Keratinocyte (primary cell): ENCODE data around the gene ST8SIA6.

Experiments used
- EZH2 ChIP-seq: IDR thresholded peaks from one replicate; pipeline ENCODE4 v1.6.1; 2012; ENCODE audit warnings: inconsistent platforms, mild to moderate bottlenecking, low read length, moderate library complexity
- TF ChIP-seq, protein P1 (sequence below), 3 experiments: IDR thresholded peaks in 1 of 3; conservative IDR thresholded peaks in 1 of 3; optimal IDR thresholded peaks in 1 of 3; 2 replicates in 2 of 3; 3 replicates in 1 of 3; pipeline versions ENCODE3 to v1.5.1; 2011; ENCODE audit warnings: low read length in 3 of 3, mild to moderate bottlenecking in 3 of 3, moderate library complexity in 2 of 3, control low read depth in 1 of 3, inconsistent platforms in 1 of 3; ENCODE audit not compliant: insufficient read depth in 2 of 3; ENCODE audit errors: extremely low read depth in 1 of 3

DNA sequence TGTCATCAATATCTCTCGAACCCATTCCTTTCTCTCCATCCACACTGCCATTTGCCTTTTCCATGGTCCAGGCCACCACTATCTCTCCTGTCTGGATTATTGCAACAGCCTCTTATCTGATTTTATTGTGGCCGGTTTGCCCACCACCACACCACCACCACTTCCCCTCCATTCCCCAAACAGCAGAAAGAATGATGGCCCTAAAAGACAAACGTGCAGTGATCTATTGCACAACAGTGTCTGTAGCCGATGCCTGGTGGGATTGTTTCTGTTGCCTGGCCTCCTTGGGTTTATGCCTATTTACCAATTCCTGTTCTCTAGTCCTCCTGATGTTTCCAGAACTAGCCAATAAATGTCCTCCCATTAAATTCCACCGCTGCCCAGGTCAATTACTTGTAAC, 10.2 kb upstream of the ST8SIA6 start:
- TF ChIP-seq, protein P1, sequence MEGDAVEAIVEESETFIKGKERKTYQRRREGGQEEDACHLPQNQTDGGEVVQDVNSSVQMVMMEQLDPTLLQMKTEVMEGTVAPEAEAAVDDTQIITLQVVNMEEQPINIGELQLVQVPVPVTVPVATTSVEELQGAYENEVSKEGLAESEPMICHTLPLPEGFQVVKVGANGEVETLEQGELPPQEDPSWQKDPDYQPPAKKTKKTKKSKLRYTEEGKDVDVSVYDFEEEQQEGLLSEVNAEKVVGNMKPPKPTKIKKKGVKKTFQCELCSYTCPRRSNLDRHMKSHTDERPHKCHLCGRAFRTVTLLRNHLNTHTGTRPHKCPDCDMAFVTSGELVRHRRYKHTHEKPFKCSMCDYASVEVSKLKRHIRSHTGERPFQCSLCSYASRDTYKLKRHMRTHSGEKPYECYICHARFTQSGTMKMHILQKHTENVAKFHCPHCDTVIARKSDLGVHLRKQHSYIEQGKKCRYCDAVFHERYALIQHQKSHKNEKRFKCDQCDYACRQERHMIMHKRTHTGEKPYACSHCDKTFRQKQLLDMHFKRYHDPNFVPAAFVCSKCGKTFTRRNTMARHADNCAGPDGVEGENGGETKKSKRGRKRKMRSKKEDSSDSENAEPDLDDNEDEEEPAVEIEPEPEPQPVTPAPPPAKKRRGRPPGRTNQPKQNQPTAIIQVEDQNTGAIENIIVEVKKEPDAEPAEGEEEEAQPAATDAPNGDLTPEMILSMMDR (optimal IDR thresholded peaks at IDR 0.05 in 1 of 3, IDR thresholded peaks at IDR 0.05 in 1 of 3, conservative IDR thresholded peaks at IDR 0.05 in 1 of 3; ENCODE audit: extremely low read depth in 1 of 3, insufficient read depth in 2 of 3, low read length in 3 of 3) = no peak
- no peak for TF ChIP-seq EZH2
